Fibroblast of the aortic adventitia (primary cell): ENCODE measurements around the gene TRIM7. TPM values are rescaled to one million over a fixed set of nuclear protein-coding genes. Genes with fewer than 3 reads are reported as not detected.
A peak's percentile ranks its signal among the peaks of the same experiment; 100 is the strongest.
"Not testable (repeated sequence)": the region's sequence is repeated elsewhere in the genome, so short reads cannot be mapped to it uniquely, and the experiment has no call there.

Source experiments
- DNase-seq: peaks from one replicate; pipeline ENCODE4 v3.0.0-alpha.2; 2010; ENCODE audit warnings: low read depth
- H3K4me3 ChIP-seq: 2 replicates; pipeline ENCODE4 v1.5.1; 2011; ENCODE audit warnings: low read depth, mild to moderate bottlenecking, control low read depth, low read length, moderate library complexity
- CTCF ChIP-seq: IDR thresholded peaks from 2 replicates; pipeline ENCODE4 v1.5.1; 2011; ENCODE audit warnings: mild to moderate bottlenecking, low read length, control low read depth, inconsistent platforms; ENCODE audit not compliant: insufficient read depth
- total RNA-seq: library from RNA; depleted of rRNA; stranded (reverse); fragments of >200 nt; gene quantifications from 2 replicates; pipeline ENCODE4 v1.2.3, GENCODE V29; 2012; ENCODE audit warnings: low replicate concordance

Gene TRIM7
- total RNA-seq, 1 donor = 3.3 TPM

- TF ChIP-seq CTCF = no peak
- H3K4me3 ChIP-seq = peak overlapping the region; percentile 40
- no peak for DNase-seq
These were observed 13.8 kb upstream of the TRIM7 start for GRCh38 chr5:181218795-181219124.

- H3K4me3 ChIP-seq = peak overlapping the region; percentile 52
- DNase-seq = no peak
- TF ChIP-seq CTCF = no peak
These were observed 12.7 kb upstream of the TRIM7 start for GRCh38 chr5:181217803-181218062.

GRCh38 chr5:181217111-181217802, 12.3 kb upstream of the TRIM7 start:
- H3K4me3 ChIP-seq = peak overlapping the region; percentile 52
- peak; percentile 39 for DNase-seq
- TF ChIP-seq CTCF = peak; percentile 8

- no peak for DNase-seq
- no peak for TF ChIP-seq CTCF
- peak overlapping the region; percentile 19 for H3K4me3 ChIP-seq
These were observed 11.3 kb upstream of the TRIM7 start for GRCh38 chr5:181215997-181216989.

GRCh38 chr5:181214249-181214648, 9.3 kb upstream of the TRIM7 start:
- not testable (repeated sequence) for H3K4me3 ChIP-seq, DNase-seq

GRCh38 chr5:181212934-181213333, 7.9 kb upstream of the TRIM7 start:
- H3K4me3 ChIP-seq = no peak overlapping the region
- DNase-seq = no peak
- no peak for TF ChIP-seq CTCF

- no peak for DNase-seq
- TF ChIP-seq CTCF = no peak
- no peak overlapping the region for H3K4me3 ChIP-seq
These were observed 7.1 kb upstream of the TRIM7 start for GRCh38 chr5:181212080-181212479.
